ENCODE data around the gene PXK.

Gene PXK

DNA sequence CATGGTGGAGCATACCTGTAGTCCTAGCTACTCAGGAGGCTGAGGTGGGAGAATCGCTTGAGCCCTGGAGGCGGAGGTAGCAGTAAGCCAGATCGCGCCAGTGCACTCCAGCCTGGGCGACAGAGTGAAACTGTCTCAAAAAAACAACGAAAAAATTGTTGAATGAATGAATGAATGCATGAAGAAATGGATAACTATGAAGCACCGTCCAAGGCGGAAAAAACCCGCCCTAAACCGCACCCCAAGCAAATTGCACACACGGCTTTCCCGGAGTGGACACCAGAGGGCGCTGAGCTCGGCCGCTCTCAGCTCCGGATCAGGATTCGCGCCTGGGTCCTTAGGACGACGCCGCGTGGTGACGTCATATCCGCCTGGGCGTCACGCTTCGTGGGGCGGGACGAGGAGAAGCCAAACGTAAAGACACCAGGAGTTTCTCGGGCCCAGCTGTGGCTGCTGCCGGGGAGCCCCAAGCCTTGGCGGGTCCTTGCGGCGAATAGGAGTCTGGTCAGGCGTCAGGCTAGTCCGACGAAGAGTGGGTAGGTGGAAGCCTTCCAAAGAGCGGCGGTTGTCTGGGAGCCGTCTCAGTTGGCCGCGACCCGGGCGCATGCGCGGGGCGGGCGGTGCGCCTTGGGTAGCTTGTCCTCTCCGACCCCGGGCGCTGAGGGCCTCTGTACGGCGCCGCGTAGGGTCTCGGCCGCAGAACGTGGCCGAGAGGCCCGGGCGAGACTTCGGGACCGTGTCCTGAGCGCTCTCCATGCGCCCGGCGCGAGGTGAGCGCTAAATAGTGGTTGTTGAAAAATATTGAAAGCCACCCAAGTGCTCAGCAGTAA lies 26.6 kb upstream of the PXK start, which contains the start of the genes HTD2 and RPP14:
TSS of gene HTD2 (plus strand) at position 639 of the 830 bp plus-strand sequence. CDS start 11,094 bp downstream, outside the sequence.
TSS of gene RPP14 (plus strand) at position 364 of the 830 bp plus-strand sequence. CDS start 4,085 bp downstream, outside the sequence.
- H3K4me1 Mint-ChIP-seq (ENCODE audit: low read depth), result peaks cover 33% of the 10 kb centered on the region
- H3K4me3 Mint-ChIP-seq, result peak within 1 kb of the TSS; percentile 100
- H3K27me3 Mint-ChIP-seq, result peaks cover 8% of the 10 kb centered on the region
- H3K27ac Mint-ChIP-seq, result peak within 1 kb of the TSS; percentile 99
- H3K9me3 Mint-ChIP-seq (ENCODE audit: low read depth), result peaks cover 3% of the 10 kb centered on the region
- H3K36me3 Mint-ChIP-seq, result peaks cover 4% of the 10 kb centered on the region

DNA sequence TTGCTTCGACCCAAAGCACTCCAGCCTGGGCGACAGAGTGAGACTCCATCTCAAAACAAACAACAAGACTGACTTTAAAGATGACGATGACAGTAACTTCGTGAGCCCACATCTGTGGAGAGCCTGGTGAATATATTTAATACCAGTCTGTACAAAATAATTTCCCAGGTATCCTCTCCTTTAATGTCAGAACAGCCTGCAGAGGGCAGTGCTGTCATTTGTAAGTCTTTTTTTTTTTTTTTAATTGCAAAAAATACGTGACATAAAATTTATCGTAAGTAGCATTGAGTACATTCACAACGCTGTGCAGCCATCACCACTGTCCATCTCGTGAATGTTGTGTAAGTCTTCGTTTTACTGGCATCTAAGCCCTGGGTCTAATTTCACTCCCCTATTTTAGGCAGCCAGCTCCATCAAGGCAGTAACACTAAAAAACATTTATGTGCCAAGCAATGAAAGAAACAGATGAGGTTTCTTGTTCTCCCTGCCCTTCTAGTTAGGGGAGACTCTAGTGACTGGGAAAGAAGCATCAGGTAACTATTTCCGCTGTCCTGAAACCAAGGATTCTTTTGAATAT lies 25.0 kb upstream of the PXK start:
- H3K9me3 Mint-ChIP-seq (ENCODE audit: low read depth), result no peaks in the 10 kb centered on the region
- H3K4me3 Mint-ChIP-seq, result peak overlapping the region; percentile 100
- H3K4me1 Mint-ChIP-seq (ENCODE audit: low read depth), result peaks cover 36% of the 10 kb centered on the region
- peaks cover 8% of the 10 kb centered on the region for H3K36me3 Mint-ChIP-seq
- peak overlapping the region; percentile 99 for H3K27ac Mint-ChIP-seq
- peaks cover 3% of the 10 kb centered on the region for H3K27me3 Mint-ChIP-seq

DNA sequence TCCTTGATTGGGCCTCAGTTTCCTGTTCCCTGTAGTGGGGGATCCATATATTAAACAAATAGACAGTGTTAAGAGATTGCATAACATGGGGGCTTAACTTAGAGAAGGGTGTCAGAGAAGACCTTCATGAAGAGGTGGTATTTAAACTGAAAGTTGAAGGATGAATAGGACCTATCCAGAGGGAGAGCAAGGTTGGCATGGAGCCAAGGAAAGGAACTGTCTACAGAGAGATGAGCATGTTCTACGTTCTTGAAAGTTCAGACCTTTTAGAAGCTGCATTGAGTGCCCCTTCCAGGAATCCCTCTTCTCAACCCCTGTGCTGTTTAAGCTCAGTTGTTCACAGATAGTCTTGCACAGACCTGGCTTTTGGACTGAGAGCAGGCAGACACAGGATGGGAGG lies 24.0 kb upstream of the PXK start:
- Mint-ChIP-seq H3K36me3 (peaks cover 8% of the 10 kb centered on the region), H3K27ac (peak overlapping the region; percentile 99), H3K4me1 (ENCODE audit: low read depth) (peaks cover 38% of the 10 kb centered on the region), H3K4me3 (peak overlapping the region; percentile 100), H3K9me3 (ENCODE audit: low read depth) (no peaks in the 10 kb centered on the region), H3K27me3 (no peaks in the 10 kb centered on the region)

DNA sequence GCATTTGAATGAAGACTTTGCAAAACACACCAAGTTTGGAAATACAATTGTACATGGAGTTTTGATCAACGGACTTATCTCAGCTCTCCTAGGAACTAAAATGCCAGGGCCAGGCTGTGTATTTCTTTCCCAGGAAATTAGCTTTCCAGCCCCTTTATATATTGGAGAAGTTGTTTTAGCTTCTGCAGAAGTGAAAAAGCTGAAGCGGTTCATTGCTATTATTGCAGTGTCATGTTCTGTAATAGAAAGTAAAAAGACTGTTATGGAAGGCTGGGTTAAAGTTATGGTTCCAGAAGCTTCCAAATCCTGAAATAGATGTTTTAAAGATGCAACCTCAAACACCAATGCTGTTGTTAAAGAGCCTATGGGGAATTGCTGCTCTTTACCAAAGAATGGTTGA lies 14.9 kb upstream of the PXK start:
- Mint-ChIP-seq H3K4me3 (no peak overlapping the region), H3K4me1 (ENCODE audit: low read depth) (peaks cover 2% of the 10 kb centered on the region), H3K27me3 (no peaks in the 10 kb centered on the region), H3K27ac (no peak overlapping the region), H3K9me3 (ENCODE audit: low read depth) (no peaks in the 10 kb centered on the region), H3K36me3 (peaks cover 3% of the 10 kb centered on the region)

DNA sequence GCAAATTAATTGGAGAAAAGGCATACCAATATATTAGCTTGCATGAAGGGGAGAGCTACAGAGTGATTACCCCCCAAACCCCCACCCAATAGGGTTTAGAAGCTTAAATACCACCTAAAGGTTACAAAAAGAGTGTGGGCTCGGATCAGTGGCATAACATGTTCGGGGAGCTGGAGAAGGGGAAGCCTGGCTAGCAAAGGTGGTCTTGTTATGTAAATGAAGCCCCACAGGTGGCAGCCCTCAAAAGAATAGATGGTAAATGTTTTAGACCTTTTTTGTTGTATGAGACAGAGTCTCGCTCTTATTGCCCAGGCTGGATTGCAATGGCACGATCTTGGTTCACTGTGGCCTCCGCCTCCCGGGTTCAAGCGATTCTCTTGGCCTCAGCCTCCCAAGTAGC lies 10.9 kb upstream of the PXK start:
- H3K27ac Mint-ChIP-seq, result no peak overlapping the region
- H3K27me3 Mint-ChIP-seq, result no peaks in the 10 kb centered on the region
- H3K36me3 Mint-ChIP-seq, result no peaks in the 10 kb centered on the region
- no peak overlapping the region for H3K4me3 Mint-ChIP-seq
- no peaks in the 10 kb centered on the region for H3K9me3 Mint-ChIP-seq (ENCODE audit: low read depth)
- peaks cover 30% of the 10 kb centered on the region for H3K4me1 Mint-ChIP-seq (ENCODE audit: low read depth)

DNA sequence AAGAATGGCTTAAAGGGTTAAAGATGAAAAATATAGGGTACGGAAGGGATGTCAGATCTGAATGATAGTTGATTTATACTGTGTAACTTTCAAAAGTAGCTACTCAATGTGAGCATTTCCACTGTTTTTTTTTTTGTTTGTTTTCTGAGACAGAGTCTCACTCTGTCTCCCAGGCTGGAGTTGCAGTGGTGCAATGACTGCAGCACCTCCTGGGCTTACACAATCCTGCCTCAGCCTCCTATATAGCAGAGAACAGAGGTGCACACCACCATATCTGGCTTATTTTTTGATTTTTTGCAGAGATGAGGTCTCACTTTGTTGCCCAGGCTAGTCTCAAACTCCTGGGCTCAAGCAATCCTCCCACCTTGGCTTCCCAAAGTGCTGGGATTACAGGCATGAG lies 9.9 kb upstream of the PXK start:
- Mint-ChIP-seq H3K4me1 (ENCODE audit: low read depth) (peaks cover 30% of the 10 kb centered on the region), H3K27ac (peak overlapping the region; percentile 94), H3K36me3 (no peaks in the 10 kb centered on the region), H3K9me3 (ENCODE audit: low read depth) (no peaks in the 10 kb centered on the region), H3K27me3 (no peaks in the 10 kb centered on the region), H3K4me3 (no peak overlapping the region)

DNA sequence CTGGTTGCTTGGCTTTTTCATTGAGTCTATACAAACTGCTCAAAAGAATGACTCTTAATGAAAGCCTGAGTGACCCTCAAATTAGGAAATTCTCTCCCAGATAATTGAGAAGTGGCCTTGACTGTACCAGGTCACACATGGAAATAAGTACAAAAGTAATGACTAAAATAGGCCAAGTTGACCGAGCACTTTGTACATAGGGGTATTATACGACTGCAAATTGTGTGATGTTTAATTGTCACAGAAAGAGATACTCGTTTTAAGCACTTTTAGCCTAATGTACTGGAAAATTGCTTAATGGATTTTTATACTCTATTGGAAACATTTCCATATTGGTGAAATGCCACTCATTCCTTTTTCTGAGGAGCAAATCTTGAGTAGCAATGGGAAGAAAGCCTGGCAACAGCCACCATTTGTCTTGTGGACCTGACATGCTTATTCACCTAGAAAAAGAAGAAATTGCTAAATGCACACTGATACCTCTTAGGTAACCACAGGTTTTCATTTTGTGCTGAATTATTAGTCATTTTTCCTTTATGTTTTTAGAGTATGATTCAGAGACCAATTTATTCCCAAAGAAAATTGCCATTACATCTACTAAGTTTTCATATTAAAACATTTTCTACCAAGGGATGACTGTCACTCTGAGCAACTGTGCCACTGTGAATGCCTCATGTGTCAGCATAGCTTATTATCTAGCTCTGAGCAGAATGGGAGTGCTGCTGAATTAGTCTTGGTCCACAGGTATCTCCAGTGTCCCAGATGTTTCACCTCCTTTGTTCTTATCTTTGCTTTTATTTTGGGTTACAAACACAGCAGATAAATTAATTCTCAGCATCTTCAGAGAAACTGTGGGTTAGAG lies 8.9 kb upstream of the PXK start:
- peaks cover 30% of the 10 kb centered on the region for H3K4me1 Mint-ChIP-seq (ENCODE audit: low read depth)
- no peaks in the 10 kb centered on the region for H3K9me3 Mint-ChIP-seq (ENCODE audit: low read depth)

DNA sequence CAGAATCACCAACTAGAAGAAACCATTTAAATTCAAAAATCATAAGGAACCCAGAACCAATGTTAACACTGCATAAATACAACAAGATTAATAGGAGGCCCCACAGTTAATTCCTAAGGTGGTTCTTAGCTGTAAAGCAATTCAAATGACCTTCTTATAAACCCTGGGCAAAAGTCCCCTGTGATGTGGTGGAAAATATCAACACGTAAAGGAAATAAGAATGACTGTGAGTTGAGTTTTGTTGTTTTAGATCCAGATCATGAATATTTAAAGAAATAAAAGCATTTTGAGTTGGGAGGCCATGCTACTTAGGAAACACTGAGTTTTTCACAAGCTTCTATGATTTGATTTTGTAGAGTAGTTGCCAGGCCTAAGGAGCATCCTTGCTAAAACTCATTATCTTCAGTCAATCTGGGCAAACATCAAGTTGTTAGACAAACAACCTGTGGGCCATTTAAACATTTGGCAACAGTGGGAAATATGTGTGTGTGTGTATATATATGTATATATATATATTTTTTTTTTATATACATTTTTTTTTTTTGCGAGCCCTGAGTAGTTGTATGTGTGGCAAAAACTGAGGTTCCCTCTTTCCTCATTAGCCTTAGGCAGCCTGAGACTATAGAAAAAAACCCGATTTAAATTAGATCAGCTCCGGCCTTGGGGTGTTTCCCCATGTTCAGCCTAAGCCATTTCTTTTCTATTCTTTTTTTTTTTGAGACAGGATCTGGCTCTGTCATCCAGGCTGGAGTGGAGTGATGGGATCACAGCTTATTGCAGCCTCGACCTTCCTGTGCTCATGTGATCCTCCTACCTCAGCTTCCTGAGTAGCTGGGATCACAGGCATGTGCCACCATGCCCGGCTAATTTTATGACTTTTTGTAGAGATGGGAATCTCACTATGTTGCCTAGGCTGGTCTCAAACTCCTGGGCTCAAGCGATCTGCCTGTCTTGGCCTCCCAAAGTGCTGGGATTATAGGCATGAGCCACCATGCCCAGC lies 8.0 kb upstream of the PXK start:
- Mint-ChIP-seq H3K27me3 (no peaks in the 10 kb centered on the region), H3K27ac (peak overlapping the region; percentile 94), H3K4me1 (ENCODE audit: low read depth) (peaks cover 30% of the 10 kb centered on the region), H3K36me3 (no peaks in the 10 kb centered on the region), H3K9me3 (ENCODE audit: low read depth) (no peaks in the 10 kb centered on the region), H3K4me3 (peak overlapping the region; percentile 55)

More for the DNA sequence above, 8.9 kb upstream of the PXK start:
- Mint-ChIP-seq H3K27me3 (no peaks in the 10 kb centered on the region), H3K27ac (peak overlapping the region; percentile 94), H3K36me3 (no peaks in the 10 kb centered on the region), H3K4me3 (peak overlapping the region; percentile 55)

DNA sequence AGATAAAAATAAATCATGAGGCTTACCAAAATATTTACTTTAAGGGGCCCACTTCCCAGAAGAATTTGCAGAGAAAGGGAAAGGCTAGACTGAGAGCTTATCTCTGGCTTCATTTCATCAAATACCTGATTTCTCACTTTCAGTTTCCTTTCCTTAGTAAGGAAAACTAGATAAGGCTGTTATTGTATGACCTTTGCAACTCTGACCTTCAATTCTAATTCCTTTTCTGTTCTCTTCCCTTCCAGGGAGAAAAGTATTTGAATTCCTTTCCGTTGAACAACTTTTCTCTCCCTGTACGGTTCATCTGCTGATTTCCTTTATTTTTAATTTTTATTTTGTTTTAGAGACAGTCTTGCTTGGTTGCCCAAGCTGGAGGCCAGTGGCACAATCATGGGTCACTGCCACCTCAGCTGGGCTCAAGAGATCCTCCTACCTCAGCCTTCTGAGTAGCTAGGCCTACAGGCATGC lies 7.1 kb upstream of the PXK start:
- no peaks in the 10 kb centered on the region for H3K36me3 Mint-ChIP-seq
- no peaks in the 10 kb centered on the region for H3K9me3 Mint-ChIP-seq (ENCODE audit: low read depth)
- peaks cover 30% of the 10 kb centered on the region for H3K4me1 Mint-ChIP-seq (ENCODE audit: low read depth)
- H3K27ac Mint-ChIP-seq, result peak overlapping the region; percentile 84
- H3K27me3 Mint-ChIP-seq, result no peaks in the 10 kb centered on the region
- H3K4me3 Mint-ChIP-seq, result peak overlapping the region; percentile 13

DNA sequence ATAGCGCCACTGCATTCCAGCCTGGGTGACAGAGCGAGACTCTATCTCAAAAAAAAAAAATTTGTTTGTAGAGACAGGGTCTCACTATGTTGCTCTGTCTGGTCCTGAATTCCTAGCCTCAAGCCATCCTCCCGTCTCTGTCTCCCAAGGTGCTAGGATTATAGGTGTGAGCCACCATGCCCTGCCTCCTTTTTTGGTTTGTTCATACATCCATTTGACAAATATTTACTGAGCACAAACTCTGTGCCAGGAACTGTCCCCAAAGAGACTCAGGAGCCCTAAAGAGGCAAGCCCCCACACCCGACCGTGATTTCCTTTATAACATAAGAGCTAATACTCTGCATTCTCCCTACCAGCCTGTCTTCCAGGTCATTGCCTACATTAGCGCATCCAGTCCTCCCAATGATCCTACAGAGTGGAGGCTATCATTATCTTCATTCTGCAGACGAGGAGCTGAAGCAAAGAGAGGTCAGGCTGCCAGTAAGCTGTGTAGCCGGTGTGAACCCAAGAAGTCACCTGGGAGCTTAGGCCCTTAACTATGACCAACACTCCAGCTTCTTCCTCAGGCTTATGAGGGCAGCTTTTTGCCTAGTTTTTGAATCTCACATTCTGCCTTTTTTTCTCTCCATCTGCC lies 6.3 kb upstream of the PXK start:
- H3K4me1 Mint-ChIP-seq (ENCODE audit: low read depth), result peaks cover 30% of the 10 kb centered on the region
- H3K27me3 Mint-ChIP-seq, result no peaks in the 10 kb centered on the region
- H3K36me3 Mint-ChIP-seq, result no peaks in the 10 kb centered on the region
- H3K9me3 Mint-ChIP-seq (ENCODE audit: low read depth), result no peaks in the 10 kb centered on the region
- no peak overlapping the region for H3K4me3 Mint-ChIP-seq
- peak overlapping the region; percentile 28 for H3K27ac Mint-ChIP-seq

DNA sequence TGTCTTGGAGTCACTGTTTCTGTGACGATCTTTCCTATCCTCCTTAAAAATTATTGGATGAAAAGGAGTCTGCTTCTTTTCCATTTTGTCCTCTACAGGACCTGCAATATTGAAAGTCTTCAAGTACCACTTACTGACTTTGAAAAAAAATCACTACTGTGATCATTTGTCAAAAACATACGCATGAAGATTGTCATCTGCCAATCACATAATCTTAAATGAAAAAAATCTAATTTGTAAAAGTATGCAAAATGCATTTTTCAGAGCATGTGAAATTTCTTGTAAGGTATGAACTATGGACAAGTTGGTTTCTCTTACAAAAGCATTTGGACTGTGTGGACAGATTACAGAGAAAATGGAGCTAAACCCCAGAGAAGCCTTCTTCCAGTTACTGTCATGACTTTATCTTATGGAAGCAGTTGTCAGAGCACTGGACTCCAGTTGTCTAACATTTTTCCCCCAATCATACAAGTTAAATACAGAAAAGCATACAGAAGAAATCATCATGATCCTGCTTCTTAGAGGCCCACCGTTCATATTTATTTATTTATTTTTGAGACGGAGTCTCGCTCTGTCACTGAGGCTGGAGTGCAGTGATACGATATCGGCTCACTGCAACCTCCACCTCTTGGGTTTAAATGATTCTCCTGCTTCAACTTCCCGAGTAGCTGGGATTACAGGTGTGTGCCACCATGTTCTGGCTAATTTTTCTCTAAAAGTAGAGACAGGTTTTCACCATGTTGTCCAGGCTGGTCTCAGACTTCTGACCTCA lies 3.4 kb upstream of the PXK start:
- Mint-ChIP-seq H3K36me3 (no peaks in the 10 kb centered on the region), H3K4me3 (no peak overlapping the region), H3K9me3 (ENCODE audit: low read depth) (no peaks in the 10 kb centered on the region), H3K27ac (no peak overlapping the region), H3K4me1 (ENCODE audit: low read depth) (peaks cover 32% of the 10 kb centered on the region), H3K27me3 (no peaks in the 10 kb centered on the region)

DNA sequence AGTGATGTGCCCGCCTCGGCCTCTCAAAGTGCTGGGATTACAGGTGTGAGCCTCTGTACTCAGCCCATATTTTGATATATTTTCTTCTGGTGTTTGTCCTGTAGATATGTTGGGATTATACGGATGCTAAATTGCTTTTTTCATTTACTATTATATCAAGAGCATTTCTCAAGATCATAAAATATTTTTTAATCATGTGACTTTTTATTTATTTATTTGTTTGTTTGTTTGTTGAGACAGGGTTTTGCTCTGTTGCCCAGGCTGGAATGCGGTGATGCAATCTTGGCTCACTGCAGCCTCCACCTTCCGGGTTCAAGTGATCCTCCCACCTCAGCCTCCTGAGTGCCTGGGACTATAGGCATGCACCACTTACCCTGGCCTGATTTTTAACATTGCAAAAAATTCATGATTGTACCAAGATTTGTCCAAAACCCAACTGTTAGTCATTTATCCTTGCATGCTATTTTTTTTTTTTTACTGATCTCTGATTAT lies 2.7 kb upstream of the PXK start:
- Mint-ChIP-seq H3K9me3 (ENCODE audit: low read depth) (no peaks in the 10 kb centered on the region), H3K4me3 (no peak overlapping the region), H3K27me3 (no peaks in the 10 kb centered on the region), H3K4me1 (ENCODE audit: low read depth) (peaks cover 33% of the 10 kb centered on the region), H3K36me3 (no peaks in the 10 kb centered on the region), H3K27ac (peak overlapping the region; percentile 24)

All from activated naive CD8-positive, alpha-beta T cell (primary cell).